ENCODE results near the gene ANKRD11. TPM values are rescaled to one million over a fixed set of nuclear protein-coding genes. Genes with fewer than 3 reads are reported as not detected.
A peak's percentile ranks its signal among the peaks of the same experiment; 100 is the strongest.

The ANKRD11 gene
- polyA plus RNA-seq, 3 donors: 3.2 to 62.4 (median 5.4) TPM

DNA sequence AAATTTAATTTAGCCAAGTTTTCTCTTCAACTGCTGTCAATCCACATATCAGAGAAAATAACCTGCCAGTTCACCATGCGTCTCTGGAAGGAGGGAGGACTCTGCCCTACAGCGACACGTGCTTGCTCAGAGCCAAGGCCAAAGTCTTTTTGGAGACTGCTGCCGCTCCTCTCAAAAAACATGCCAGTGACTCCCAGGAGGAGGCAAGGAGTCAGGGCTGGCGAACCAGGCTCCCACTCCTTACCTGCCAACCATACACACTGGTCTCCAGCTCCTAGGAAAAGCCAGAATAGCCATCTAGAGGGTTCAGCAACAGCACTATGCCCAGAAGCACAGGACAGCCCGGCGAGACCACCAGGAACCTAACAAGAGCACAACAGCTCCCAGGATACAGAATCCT, 73.0 kb downstream of the ANKRD11 start:
- no peak overlapping the region for H3K4me3 Mint-ChIP-seq
- Histone ChIP-seq H3K4me2 (replicated peaks; ENCODE audit: extremely low read depth, low read length, poor library complexity, severe bottlenecking) (no peak overlapping the region), H3K9me3 (replicated peaks in 1 of 2; ENCODE audit: control insufficient read depth in 1 of 2, insufficient read depth in 1 of 2, low read length in 2 of 2) (no peaks in the 10 kb centered on the region), H3K27me3 (ENCODE audit: control insufficient read depth in 2 of 2, insufficient read depth in 2 of 2, low read length in 2 of 2) (no peaks in the 10 kb centered on the region), H3K4me3 (replicated peaks in 1 of 3; ENCODE audit: low read depth in 2 of 3, low read length in 3 of 3) (no peak overlapping the region), H2AFZ (ENCODE audit: insufficient read depth, low read depth, low read length, poor library complexity, severe bottlenecking) (no peak overlapping the region), H3K36me3 (replicated peaks in 1 of 2; ENCODE audit: control insufficient read depth in 1 of 2, insufficient read depth in 2 of 2, low read length in 2 of 2) (peaks cover 13 to 54% of the 10 kb centered on the region in 2 donors), H3K4me1 (ENCODE audit: control insufficient read depth in 1 of 2, insufficient read depth in 2 of 2, low read length in 2 of 2) (peaks cover 5 to 12% of the 10 kb centered on the region in 2 donors), H3K27ac (ENCODE audit: low read depth in 1 of 2, low read length in 2 of 2) (peak overlapping the region in 1 of 2 donors; percentile 48), H3K9ac (ENCODE audit: insufficient read depth, low read length, poor library complexity, severe bottlenecking) (no peak overlapping the region), H3K79me2 (ENCODE audit: insufficient read depth, low read length) (peaks cover 98% of the 10 kb centered on the region), H4K20me1 (ENCODE audit: insufficient read depth, low read length) (peaks cover 99% of the 10 kb centered on the region)
- WGBS (ENCODE audit: insufficient coverage): 97% methylated on average over 4 of the region's 7 CpGs
- H3K36me3 Mint-ChIP-seq: peaks cover 35 to 49% of the 10 kb centered on the region in 2 donors
- H3K9me3 Mint-ChIP-seq: no peaks in the 10 kb centered on the region
- TF ChIP-seq, protein P1, sequence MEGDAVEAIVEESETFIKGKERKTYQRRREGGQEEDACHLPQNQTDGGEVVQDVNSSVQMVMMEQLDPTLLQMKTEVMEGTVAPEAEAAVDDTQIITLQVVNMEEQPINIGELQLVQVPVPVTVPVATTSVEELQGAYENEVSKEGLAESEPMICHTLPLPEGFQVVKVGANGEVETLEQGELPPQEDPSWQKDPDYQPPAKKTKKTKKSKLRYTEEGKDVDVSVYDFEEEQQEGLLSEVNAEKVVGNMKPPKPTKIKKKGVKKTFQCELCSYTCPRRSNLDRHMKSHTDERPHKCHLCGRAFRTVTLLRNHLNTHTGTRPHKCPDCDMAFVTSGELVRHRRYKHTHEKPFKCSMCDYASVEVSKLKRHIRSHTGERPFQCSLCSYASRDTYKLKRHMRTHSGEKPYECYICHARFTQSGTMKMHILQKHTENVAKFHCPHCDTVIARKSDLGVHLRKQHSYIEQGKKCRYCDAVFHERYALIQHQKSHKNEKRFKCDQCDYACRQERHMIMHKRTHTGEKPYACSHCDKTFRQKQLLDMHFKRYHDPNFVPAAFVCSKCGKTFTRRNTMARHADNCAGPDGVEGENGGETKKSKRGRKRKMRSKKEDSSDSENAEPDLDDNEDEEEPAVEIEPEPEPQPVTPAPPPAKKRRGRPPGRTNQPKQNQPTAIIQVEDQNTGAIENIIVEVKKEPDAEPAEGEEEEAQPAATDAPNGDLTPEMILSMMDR (IDR thresholded peaks at IDR 0.05): no peak
- H3K4me1 Mint-ChIP-seq: peaks cover 21% of the 10 kb centered on the region
- peak overlapping the region in 2 of 7 donors; percentile 43 to 57 for H3K27ac Mint-ChIP-seq
- no peak for DNase-seq
- H3K27me3 Mint-ChIP-seq (ENCODE audit: low read depth in 3 of 3): no peaks in the 10 kb centered on the region
- intact Hi-C loops (cut with micrococcal nuclease): no loop called here

DNA sequence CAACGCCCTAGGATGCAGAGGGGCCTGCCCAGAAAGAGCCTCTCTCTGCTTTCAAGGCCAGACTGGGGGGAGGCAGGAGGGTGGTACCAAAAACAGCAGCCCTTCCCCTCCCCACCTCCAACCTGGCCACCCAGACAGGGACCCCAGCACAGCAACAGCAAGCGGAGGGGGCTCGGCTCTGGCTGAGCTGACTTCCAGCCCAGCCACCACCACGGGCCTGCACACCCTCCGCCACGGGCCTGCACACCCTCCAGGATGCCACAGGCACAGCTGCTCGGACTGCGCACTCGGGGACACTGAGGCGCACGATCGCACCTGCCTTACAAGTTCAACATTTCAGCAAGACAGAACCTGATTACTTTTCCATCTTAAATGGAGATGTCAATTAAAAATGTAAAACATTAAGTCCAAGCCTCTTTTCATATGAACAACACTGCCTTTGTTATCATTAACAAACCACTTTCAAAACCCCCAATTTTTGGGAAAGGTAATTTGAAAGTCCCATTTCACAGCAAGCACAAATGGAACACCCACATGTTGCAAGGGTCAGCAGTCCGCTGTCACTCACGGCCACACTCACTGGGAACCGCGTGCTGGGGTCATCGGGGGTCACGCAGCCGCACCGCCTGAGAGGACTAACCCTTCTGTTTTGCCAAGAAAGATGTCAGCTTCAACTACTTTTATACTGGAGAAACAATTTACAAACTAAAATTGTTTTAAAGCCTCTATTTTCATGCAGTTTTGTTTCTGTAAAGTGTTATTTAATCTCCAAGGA, 76.4 kb downstream of the ANKRD11 start:
- Histone ChIP-seq H3K4me1 (ENCODE audit: control insufficient read depth in 1 of 2, insufficient read depth in 2 of 2, low read length in 2 of 2) (peaks cover 16 to 30% of the 10 kb centered on the region in 2 donors), H3K27ac (ENCODE audit: low read depth in 1 of 2, low read length in 2 of 2) (peak overlapping the region in 1 of 2 donors; percentile 51), H3K4me2 (replicated peaks; ENCODE audit: extremely low read depth, low read length, poor library complexity, severe bottlenecking) (no peak overlapping the region), H3K36me3 (replicated peaks in 1 of 2; ENCODE audit: control insufficient read depth in 1 of 2, insufficient read depth in 2 of 2, low read length in 2 of 2) (peaks cover 8 to 43% of the 10 kb centered on the region in 2 donors), H4K20me1 (ENCODE audit: insufficient read depth, low read length) (peaks cover 100% of the 10 kb centered on the region), H3K79me2 (ENCODE audit: insufficient read depth, low read length) (peaks cover 100% of the 10 kb centered on the region), H3K4me3 (replicated peaks in 1 of 3; ENCODE audit: low read depth in 2 of 3, low read length in 3 of 3) (no peak overlapping the region), H3K9ac (ENCODE audit: insufficient read depth, low read length, poor library complexity, severe bottlenecking) (no peak overlapping the region), H3K9me3 (replicated peaks in 1 of 2; ENCODE audit: control insufficient read depth in 1 of 2, insufficient read depth in 1 of 2, low read length in 2 of 2) (no peaks in the 10 kb centered on the region), H2AFZ (ENCODE audit: insufficient read depth, low read depth, low read length, poor library complexity, severe bottlenecking) (no peak overlapping the region), H3K27me3 (ENCODE audit: control insufficient read depth in 2 of 2, insufficient read depth in 2 of 2, low read length in 2 of 2) (no peaks in the 10 kb centered on the region)
- DNase-seq: no peak
- 90% methylated on average over 14 of the region's 20 CpGs for WGBS (ENCODE audit: insufficient coverage)
- intact Hi-C loops (cut with micrococcal nuclease): no loop called here
- Mint-ChIP-seq H3K27ac (peak overlapping the region in 3 of 7 donors; percentile 42 to 77 (median 50)), H3K9me3 (no peaks in the 10 kb centered on the region), H3K4me3 (no peak overlapping the region), H3K4me1 (peaks cover 39% of the 10 kb centered on the region), H3K36me3 (peaks cover 28% of the 10 kb centered on the region in 2 donors), H3K27me3 (ENCODE audit: low read depth in 3 of 3) (no peaks in the 10 kb centered on the region)
- TF ChIP-seq, protein P1 (IDR thresholded peaks at IDR 0.05): no peak

Measured in CD14-positive monocyte (primary cell).